ENCODE measurements around the gene SND1.

Gene SND1

GRCh38 chr7:127908430-127909258 is 256.6 kb downstream of the SND1 start:
- DNase-seq (ENCODE audit: low read depth): no peak

- DNase-seq (ENCODE audit: low read depth): no peak
Observed at GRCh38 chr7:127909424-127910152, 257.6 kb downstream of the SND1 start.

- no peak for DNase-seq (ENCODE audit: low read depth)
Observed at GRCh38 chr7:127910670-127911069, 258.7 kb downstream of the SND1 start.

- DNase-seq (ENCODE audit: low read depth): no peak
Observed at GRCh38 chr7:127911968-127912511, 260.0 kb downstream of the SND1 start.

- DNase-seq (ENCODE audit: low read depth): no peak
Observed at GRCh38 chr7:127912901-127913300, 260.9 kb downstream of the SND1 start.

DNA sequence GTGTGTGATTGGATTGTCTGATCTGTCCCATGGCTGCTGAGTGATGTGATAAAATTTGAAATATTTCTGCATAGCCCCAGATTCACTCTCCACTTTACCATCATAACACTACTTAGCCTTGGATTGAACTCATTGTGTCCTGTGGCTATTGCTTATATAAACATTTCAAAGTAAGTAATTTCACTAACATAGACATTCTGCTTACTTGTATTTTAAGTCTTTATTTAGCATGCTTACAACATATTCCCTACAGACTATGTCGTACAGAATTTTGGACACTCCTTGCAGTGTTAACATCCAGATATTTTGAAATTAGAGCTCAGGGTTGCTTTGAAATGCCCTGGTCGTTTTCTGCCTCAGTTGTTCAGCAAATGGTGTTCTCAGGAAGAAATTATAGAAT is 261.7 kb downstream of the SND1 start:
- no peak for DNase-seq (ENCODE audit: low read depth)

DNA sequence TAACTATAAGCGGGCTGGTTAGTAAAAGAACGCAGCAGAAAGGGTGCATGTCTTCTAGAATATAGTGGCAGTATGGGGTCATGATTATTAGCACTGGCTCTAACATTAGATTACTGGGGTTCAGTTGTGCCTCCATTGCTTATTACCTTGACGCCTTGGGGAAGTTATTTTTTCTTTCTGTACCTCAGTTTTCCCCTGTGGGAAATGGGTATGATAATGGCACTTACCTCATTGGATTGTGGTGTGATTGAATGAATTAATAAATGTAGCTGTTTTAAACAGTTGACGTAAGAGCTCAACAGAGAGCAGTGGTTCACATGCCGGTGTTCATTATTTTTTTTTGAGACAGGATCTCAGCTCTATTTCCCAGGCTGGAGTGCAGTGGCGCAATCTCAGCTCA is 262.7 kb downstream of the SND1 start:
- no peak for DNase-seq (ENCODE audit: low read depth)

DNA sequence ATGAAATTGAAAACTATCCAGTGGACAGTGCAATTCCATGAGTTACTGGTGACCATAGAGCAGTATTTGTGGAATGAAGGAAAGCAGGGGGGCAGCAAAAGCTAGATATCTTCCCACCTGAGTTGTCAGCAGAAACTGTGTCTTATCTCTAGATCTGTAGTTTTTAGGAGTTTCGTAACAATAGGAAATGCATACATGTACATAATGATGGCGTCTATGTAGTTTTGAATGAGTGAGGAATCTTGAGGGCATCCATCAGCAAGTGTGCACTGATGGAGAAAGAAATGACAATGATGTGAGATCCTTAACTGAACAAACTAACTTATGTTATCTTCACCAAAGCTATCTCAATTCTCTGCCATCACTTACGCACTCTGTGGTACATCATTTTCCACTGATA is 264.7 kb downstream of the SND1 start:
- DNase-seq (ENCODE audit: low read depth): no peak

DNA sequence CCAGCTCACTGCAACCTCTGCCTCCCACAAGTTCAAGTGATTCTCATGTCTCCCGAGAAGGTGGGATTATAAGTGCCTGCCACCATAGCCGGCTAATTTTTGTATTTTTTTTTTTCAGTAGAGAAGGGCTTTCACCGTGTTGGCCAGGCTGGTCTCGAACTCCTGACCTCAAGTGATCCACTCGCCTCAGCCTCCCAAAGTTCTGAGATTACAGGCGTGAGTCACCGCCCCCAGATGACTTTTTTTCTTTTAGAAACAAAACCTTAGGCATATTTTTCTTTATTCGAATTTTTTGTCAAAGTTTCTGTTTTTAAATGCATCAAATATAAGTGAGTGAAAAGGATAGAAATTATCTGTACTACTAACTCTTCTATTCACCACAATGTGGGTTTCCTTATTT is 266.1 kb downstream of the SND1 start:
- DNase-seq (ENCODE audit: low read depth): no peak

DNA sequence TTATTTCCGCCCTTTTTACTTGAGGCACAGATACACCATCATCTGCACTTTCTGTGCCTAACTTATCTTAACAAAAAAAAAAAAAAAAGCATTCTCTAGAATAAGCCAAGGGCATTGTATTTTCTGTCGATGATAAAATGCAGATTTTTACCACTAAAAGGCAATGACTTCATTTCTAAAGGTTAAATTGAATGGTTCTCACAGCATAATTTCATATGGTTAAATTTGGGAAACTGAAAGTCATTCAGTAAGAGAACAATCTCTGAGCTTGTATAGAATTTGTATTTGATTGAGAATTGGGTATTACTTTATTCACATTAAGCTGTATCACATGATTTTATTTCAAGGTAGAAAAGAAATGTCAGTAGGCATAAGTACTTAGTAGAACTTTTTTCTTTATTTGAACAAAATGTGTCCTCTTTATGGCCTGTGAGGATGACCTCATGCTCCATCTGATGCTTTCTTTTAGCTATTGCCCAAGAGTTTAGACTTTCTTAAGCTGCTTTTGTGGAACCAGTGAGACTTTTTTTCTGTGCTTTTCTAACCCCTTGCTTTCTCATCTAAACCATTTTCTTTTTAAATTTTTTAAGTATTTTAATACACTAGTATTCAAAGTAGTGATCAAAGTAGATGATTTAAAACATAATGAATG is 268.9 kb downstream of the SND1 start:
- DNase-seq (ENCODE audit: low read depth): no peak

DNA sequence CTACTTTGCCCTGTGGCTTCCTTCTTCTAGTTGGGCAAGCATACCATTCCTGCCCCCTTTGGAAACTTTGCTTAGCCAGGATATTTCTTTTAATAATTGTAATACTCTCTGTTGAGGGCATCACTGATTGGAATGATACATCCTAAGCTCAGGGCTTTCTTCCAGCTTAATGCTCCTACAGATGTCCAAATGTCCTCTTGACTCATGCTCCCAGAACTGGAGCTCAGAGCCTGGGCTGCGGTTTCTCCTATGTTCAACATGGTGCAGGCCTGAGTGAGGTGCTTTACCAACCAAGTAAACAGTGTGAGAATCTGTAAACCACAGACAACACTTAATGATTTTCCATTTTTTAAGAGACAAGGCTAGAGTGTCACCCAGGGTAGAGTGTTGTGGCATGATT is 270.7 kb downstream of the SND1 start:
- no peak for DNase-seq (ENCODE audit: low read depth)

- DNase-seq (ENCODE audit: low read depth): no peak
Observed at GRCh38 chr7:127924874-127925273, 272.9 kb downstream of the SND1 start.

DNA sequence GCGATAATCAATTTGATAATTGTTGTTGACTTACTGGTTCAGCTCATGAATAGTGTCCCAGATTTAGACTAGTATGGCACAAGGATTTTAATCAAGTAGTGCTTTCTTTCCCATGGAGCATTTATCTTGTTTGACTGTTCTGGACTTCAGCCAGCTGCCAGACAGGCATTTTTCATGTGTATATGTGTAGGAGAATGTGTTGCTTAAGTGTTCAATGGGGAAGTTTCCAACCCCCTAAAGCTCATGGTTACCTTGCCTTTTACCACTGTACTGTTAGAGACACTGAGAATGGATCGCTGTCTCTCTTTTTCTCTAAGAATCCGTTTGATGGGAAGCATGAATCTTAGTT is 275.3 kb downstream of the SND1 start:
- DNase-seq (ENCODE audit: low read depth): no peak

DNA sequence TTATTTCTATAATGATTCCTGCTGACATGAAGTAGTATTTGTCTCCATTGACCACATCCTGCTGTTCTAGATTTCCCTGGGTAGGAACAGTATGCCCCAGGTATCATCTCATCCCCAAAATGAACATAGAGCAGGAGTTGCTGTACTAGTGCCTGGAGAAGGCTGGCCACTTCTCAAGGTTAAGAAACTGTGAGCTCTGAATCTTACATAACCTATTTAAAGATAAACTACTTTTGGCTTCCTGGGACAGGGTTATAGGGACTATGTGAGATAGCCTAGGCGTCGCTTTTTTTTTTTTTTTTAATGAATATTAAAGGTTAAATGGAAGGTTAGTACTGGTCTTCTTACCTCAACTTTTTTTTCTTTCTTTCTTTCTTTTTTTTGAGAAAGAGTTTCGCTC is 276.2 kb downstream of the SND1 start:
- DNase-seq (ENCODE audit: low read depth): no peak

- DNase-seq (ENCODE audit: low read depth): no peak
Observed at GRCh38 chr7:127928852-127929251, 276.9 kb downstream of the SND1 start.

DNA sequence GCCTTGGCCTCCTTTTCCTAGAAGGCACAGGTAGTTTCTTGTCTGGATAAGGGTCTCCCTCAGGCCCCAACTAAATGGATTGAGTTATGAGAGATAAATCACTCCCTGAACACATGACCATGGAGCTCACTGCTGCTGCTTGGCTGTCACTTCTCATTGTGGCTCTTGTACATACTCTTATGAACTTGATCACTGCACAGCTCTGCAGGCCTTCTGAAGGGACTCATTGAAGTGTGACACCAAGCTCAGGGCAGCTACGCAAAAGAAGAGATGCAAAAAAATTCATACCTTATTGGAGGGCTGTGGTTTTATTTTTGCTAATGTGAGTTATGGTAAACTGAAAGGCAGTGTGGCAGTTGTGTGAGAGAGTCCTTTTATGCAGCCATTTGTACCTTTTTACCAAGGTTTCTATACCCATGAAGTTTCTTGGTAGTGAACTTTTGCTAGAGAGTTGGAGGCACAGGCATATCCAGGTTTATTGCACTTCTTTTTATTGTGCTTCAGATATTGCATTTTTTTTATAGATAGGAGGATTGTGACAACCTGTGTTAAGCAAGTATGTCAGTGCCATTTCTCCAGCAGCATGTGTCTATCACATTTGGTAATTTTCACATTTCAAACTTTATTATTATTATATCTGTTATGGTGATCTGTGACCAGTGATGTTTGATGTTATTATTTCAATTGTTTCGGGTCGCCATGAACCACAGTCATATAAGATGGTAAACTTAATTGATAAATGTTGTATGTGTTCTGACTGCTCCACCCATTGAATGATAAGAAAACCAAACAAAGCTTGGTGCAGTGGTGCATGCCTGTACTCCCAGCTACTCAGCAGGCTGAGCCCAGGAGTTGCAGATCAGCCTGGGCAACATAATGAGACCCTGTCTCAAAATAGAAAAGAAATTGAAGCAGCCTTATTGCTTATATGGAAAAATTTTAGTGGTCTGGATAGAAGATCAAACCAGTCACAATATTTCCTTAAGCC is 278.6 kb downstream of the SND1 start:
- no peak for DNase-seq (ENCODE audit: low read depth)

- DNase-seq (ENCODE audit: low read depth): no peak
Observed at GRCh38 chr7:127932076-127932475, 280.1 kb downstream of the SND1 start.

GRCh38 chr7:127932496-127932895 is 280.5 kb downstream of the SND1 start:
- DNase-seq (ENCODE audit: low read depth): no peak

DNA sequence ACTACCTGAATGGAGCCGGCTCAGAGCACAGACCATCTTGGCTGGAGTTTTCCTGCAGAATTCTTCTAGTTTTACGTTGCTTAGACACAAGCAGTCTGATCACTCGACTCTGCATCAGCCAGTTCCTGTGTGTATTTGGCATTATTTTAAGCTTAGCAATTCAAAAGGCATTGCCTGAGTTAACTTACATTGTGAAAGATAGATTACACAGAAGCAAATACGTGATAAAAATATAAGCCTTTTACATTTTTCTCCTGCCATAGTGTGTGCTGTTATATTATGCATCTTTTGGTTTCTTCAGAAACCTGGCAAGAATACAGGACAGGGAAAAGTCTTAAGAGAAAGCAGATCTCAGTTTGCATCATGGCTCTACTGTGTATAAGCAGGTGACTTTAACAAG is 281.2 kb downstream of the SND1 start:
- no peak for DNase-seq (ENCODE audit: low read depth)

- DNase-seq (ENCODE audit: low read depth): no peak
Observed at GRCh38 chr7:127934711-127935110, 282.7 kb downstream of the SND1 start.

- DNase-seq (ENCODE audit: low read depth): no peak
Observed at GRCh38 chr7:127935847-127936376, 283.9 kb downstream of the SND1 start.

Data from stimulated activated CD8-positive, alpha-beta memory T cell treated with anti-CD3 and anti-CD28 coated beads, Interleukin-15, amount 100 ng/mL, for 1 hour (primary cell).